NCI-H1694 (cell line): ENCODE results near the gene ZKSCAN8.
"Not testable (repeated sequence)": the region's sequence is repeated elsewhere in the genome, so short reads cannot be mapped to it uniquely, and the experiment has no call there.

Experiments
- DNase-seq: peaks from one replicate; lab custom pipeline; 2025; lab: John Stamatoyannopoulos, UW

ZKSCAN8 gene

GRCh38 chr6:28141500-28142329 lies at the start of gene ZKSCAN8:
ZKSCAN8 (plus strand) TSS chr6:28141883; CDS start chr6:28148408, 6,525 bp downstream.
- peak; percentile 73 for DNase-seq

GRCh38 chr6:28102222-28102621 lies 39.5 kb upstream of the ZKSCAN8 start:
- not testable (repeated sequence) for DNase-seq

DNA sequence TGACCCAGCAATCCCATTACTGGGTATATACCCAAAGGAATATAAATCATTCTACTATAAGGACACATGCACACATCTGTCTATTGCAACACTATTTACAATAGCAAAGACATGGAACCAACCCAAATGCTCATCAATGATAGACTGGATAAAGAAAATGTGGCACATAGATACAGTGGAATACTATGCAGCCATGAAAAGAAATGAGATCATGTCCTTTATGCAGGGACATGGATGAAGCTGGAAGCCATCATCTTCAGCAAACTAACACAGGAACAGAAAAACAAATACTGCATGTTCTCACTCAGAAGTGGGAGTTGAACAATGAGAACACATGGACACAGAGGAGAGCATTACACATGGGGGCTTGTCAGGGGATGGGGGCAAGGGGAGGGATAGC lies 39.0 kb upstream of the ZKSCAN8 start:
- DNase-seq: not testable (repeated sequence)

GRCh38 chr6:28104392-28105244 lies 37.1 kb upstream of the ZKSCAN8 start:
- peak; percentile 36 for DNase-seq

DNA sequence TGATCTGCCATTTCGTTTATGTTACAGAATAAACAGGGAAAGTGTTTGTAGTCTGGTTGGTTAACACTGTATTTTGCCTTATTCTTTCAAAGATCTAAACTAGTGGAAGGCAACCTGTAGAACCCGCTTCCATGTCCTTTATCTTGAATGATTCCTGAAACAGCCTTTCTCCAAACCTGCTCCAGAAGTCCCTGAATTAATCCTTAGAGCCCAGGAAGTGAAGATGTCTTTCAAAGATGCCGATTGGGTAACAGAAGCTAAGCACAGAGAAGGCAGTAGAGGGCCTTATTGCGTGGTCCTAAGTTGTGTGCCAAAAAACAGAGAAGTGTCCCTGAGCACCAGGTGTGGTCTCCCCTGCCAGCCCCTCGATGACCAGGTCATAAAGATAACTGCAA lies 36.4 kb upstream of the ZKSCAN8 start:
- no peak for DNase-seq

GRCh38 chr6:28107506-28107905 lies 34.2 kb upstream of the ZKSCAN8 start:
- DNase-seq: no peak

- no peak for DNase-seq
These were observed 29.7 kb upstream of the ZKSCAN8 start for GRCh38 chr6:28111964-28112363.

- no peak for DNase-seq
These were observed 25.9 kb upstream of the ZKSCAN8 start for GRCh38 chr6:28115799-28116198.

GRCh38 chr6:28117386-28118050 lies 24.2 kb upstream of the ZKSCAN8 start:
- DNase-seq: no peak

DNA sequence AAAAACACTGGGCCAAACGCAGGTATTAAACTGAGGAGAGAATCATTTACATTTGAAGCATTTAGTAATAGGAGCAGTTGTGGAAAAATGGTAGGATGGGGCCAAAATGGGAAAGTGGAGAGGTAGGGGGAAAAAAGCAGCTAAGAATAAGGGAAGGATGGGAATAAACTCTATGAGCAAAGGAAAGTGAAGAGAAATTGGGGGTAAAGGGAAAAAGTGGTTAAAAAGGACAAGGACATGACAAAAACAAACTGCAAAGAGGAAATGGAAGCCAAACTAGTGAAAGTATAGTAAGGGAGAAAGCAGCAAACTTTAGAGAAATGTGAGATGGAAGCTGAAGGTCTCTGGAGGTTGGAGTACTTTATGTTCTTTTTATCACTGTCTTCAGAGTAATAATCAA lies 23.5 kb upstream of the ZKSCAN8 start:
- DNase-seq: no peak

- DNase-seq: no peak
These were observed 19.8 kb upstream of the ZKSCAN8 start for GRCh38 chr6:28121876-28122275.

DNA sequence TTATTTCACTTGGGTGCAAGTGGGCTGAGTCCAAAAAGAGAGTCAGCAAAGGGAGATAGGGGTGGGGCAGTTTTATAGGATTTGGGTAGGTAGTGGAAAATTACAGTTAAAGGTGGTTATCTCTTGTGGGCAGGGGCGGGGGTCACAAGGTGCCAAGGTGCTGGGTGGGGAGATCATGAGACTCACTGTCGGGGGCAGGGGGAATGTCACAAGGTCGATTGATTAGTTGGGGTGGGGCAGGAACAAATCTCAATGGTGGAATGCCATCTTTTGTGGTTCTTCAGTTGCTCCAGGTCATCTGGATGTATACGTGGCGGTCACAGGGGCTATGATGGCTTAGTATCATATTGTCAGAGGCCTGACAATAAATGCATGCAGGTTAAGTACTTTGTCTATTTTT lies 19.4 kb upstream of the ZKSCAN8 start:
- not testable (repeated sequence) for DNase-seq

GRCh38 chr6:28124350-28124970 lies 17.2 kb upstream of the ZKSCAN8 start, which contains the start of gene ZSCAN16:
ZSCAN16 (plus strand) TSS chr6:28124609; CDS start chr6:28125444, 835 bp downstream.
- DNase-seq: peak; percentile 70

DNA sequence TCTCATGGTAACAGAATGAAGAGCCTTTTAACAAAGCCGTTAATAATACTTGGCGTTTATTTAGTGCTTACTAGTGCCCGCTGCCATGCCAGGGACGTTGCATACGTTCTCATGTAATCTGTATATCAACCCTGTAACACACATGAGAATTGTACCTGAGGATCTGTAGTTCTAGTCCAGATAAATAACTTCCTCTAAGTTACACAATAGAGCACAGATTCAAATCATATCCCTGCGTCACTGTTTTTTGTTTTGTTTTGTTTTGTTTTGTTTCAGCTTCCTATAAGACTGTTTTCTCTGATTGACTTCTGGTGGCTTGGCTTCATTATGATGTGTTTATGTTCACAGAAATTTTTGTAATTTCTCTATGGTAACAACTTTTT lies 16.7 kb upstream of the ZKSCAN8 start:
- DNase-seq: no peak

DNA sequence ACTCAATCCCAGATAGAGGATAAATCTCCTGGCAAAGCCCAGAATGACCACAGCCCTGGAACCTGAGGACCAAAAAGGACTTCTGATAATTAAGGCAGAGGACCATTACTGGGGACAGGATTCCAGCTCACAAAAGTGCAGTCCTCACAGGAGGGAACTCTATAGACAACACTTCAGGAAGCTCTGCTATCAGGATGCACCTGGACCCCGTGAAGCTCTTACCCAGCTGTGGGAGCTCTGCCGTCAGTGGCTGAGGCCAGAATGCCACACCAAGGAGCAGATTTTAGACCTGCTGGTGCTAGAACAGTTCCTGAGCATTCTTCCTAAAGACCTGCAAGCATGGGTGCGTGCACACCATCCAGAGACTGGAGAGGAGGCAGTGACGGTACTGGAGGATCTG lies 16.3 kb upstream of the ZKSCAN8 start:
- DNase-seq: no peak

DNA sequence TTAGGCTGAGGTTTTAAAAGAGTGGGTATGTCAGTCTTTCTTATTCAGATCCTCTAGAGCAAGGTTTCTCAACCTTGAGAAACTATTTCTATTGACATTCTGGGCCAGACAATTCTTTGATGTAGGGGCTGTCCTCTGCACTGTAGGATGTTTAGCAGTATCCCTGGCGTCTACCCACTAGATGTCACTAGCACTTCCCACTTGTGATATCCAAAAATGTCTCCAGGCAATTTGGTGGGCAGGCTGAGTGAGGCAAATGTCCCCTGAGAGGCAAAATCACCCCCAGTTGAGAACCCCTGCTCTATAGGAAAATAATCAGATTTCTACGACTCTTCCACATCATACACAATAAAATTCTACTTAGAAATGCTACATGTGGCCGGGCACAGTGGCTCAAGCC lies 7.7 kb upstream of the ZKSCAN8 start:
- peak; percentile 7 for DNase-seq

DNA sequence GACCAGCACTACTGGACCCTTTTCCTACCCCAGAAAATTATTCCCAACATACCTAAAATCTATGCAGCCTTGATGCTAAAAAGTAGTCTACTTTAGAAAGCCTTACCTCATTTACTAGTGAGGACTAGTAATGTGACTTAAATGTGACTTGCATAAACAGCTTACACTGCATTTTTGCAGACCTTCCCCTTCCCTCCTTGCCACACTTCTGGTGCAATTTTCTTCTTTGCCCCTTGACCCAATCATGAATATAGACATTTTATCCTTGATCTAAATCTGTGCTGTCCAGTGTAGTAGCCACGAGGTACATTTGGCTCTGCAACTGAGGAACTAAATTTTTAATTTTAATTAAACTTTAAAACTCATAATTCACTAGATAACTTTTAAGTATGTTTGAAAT lies 7.0 kb upstream of the ZKSCAN8 start:
- DNase-seq: no peak

DNA sequence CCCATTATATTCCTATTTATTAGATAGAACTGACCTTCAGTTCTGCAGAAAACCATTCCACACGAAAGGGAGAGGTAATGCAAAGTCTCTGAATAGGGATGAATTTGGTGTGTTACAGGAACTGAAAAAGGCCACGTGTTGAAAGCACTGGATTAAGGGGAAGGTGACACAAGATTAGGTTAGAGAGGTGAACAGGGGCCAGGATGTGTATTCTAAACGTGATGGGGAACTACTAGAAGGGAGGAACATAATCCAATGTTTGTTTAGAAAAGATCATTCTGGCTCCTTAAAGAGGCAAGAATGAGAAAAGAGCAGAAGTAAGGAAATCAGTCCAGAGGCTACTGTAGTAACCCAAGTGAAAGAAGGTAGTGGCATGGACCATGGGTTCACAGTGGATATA lies 6.3 kb upstream of the ZKSCAN8 start:
- DNase-seq: no peak

DNA sequence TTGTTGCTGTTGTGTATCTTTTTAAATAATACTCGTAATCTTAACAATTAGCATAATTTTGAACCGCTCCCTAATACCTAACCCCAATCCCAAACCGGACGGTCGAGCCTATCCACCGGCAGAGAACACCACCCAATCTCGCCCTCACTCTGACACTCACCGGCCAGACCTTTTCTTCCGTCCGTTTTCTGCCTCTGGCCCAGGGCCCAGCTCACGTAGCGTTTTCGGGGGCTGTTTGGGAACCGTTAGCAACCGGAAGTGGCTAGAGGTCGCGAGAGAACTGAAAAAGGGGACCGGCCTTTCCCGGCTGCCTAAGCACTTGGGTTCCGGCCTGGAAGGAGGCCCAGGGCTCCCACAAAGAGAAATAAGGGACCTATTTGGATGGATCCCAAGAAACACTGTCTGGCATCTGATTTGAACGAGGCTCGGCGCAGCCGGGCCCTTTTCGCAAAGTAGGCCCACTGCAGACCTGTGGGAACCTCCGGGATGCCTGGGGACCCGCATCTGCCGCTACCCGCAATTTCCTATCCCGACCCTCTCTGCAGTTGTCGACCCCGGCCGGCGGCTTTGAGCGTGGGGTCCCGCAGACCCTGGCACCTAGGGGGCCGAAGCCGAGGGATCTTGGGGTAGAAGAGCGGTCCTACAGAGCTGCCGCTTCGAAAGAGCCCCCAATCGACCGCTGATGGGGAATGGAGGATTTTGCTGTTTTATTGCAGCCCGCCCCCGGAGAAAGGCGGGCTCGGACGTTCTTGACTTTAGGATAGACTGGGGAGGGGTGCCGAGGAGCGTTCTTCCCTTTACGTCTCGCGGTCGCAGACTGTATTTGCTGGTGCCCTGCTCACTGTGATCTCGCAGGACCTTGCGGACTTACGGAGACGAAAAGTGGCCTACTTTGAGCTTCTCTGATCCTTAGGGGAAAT lies 4.8 kb upstream of the ZKSCAN8 start:
- peak; percentile 86 for DNase-seq

DNA sequence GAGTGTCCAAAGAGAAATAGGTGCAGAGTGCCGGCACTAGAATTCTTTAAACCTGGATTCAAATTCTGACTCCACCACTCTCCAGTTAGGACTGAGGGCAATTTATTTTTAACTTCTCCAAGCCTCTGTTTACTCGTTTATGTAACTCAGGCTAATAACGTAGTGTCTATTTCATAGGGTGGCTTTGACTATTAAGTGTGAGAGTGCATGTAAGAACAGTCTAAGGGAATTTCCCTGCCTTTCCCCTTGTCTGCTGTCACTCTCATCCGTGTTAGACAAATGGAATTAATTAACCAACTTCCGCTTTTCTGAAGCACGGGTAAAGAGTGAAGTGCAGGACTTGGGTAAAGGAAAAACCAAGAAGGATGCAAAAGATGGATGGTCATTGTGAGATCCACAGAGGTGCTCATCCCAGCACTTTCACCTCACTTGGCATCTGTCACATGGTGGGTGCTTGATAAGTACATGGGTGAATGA lies 4.1 kb upstream of the ZKSCAN8 start:
- no peak for DNase-seq
